ENCODE measurements around the gene CLCNKB. TPM values are rescaled to one million over a fixed set of nuclear protein-coding genes. Genes with fewer than 3 reads are reported as not detected.

Gene CLCNKB
- total RNA-seq, 1 donor from 2014 or later: 0.30 TPM

DNA sequence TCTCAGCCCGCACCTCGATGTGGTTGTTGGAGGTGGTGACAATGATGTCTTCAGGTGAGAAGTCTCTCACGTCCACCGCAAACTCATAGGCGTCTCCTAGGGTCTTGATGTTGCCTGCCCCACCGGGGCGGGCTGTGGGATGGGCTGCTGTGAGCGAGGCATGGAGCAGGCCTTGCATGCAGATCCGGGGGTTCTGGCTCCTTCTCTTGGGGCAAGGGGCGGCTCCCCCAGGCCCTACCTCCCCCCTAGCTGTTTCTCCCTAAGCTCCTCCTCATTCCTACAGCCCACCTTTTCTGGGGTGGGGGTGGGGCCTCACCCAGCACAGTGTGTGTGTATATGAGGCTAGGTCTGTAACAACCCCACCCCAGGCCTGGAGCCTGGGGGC is 26.5 kb upstream of the CLCNKB start:
- Mint-ChIP-seq H3K27me3 (ENCODE audit: low read depth) (peaks cover 11% of the 10 kb centered on the region), H3K4me3 (no peak overlapping the region), H3K27ac (ENCODE audit: unreplicated experiment) (no peak overlapping the region), H3K4me1 (peaks cover 29% of the 10 kb centered on the region), H3K9me3 (no peaks in the 10 kb centered on the region), H3K36me3 (ENCODE audit: low read depth) (no peaks in the 10 kb centered on the region)
- no peak for DNase-seq (ENCODE audit: low read depth, low spot score)
- TF ChIP-seq, protein P1, sequence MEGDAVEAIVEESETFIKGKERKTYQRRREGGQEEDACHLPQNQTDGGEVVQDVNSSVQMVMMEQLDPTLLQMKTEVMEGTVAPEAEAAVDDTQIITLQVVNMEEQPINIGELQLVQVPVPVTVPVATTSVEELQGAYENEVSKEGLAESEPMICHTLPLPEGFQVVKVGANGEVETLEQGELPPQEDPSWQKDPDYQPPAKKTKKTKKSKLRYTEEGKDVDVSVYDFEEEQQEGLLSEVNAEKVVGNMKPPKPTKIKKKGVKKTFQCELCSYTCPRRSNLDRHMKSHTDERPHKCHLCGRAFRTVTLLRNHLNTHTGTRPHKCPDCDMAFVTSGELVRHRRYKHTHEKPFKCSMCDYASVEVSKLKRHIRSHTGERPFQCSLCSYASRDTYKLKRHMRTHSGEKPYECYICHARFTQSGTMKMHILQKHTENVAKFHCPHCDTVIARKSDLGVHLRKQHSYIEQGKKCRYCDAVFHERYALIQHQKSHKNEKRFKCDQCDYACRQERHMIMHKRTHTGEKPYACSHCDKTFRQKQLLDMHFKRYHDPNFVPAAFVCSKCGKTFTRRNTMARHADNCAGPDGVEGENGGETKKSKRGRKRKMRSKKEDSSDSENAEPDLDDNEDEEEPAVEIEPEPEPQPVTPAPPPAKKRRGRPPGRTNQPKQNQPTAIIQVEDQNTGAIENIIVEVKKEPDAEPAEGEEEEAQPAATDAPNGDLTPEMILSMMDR (conservative IDR thresholded peaks at IDR 0.05): no peak

- peaks cover 8% of the 10 kb centered on the region for H3K27me3 Mint-ChIP-seq (ENCODE audit: low read depth)
- H3K4me1 Mint-ChIP-seq: peaks cover 26% of the 10 kb centered on the region
- H3K9me3 Mint-ChIP-seq: no peaks in the 10 kb centered on the region
- TF ChIP-seq, protein P1 (conservative IDR thresholded peaks at IDR 0.05): no peak
- H3K36me3 Mint-ChIP-seq (ENCODE audit: low read depth): no peaks in the 10 kb centered on the region
- no peak for DNase-seq (ENCODE audit: low read depth, low spot score)
- H3K4me3 Mint-ChIP-seq: no peak within 1 kb of the TSS
- no peak within 1 kb of the TSS for H3K27ac Mint-ChIP-seq (ENCODE audit: unreplicated experiment)
Measured at GRCh38 chr1:16017461-16018303, 25.9 kb upstream of the CLCNKB start, which contains the start of gene HSPB7. TSS of gene HSPB7 (minus strand) at chr1:16018043. CDS start at chr1:16017963, 80 bp downstream.

GRCh38 chr1:16018308-16018707 is 25.3 kb upstream of the CLCNKB start:
- no peak overlapping the region for H3K27ac Mint-ChIP-seq (ENCODE audit: unreplicated experiment)
- H3K4me1 Mint-ChIP-seq: peaks cover 26% of the 10 kb centered on the region
- no peak overlapping the region for H3K4me3 Mint-ChIP-seq
- no peak for DNase-seq (ENCODE audit: low read depth, low spot score)
- peaks cover 8% of the 10 kb centered on the region for H3K27me3 Mint-ChIP-seq (ENCODE audit: low read depth)
- no peaks in the 10 kb centered on the region for H3K36me3 Mint-ChIP-seq (ENCODE audit: low read depth)
- TF ChIP-seq, protein P1 (conservative IDR thresholded peaks at IDR 0.05): no peak
- H3K9me3 Mint-ChIP-seq: no peaks in the 10 kb centered on the region

DNA sequence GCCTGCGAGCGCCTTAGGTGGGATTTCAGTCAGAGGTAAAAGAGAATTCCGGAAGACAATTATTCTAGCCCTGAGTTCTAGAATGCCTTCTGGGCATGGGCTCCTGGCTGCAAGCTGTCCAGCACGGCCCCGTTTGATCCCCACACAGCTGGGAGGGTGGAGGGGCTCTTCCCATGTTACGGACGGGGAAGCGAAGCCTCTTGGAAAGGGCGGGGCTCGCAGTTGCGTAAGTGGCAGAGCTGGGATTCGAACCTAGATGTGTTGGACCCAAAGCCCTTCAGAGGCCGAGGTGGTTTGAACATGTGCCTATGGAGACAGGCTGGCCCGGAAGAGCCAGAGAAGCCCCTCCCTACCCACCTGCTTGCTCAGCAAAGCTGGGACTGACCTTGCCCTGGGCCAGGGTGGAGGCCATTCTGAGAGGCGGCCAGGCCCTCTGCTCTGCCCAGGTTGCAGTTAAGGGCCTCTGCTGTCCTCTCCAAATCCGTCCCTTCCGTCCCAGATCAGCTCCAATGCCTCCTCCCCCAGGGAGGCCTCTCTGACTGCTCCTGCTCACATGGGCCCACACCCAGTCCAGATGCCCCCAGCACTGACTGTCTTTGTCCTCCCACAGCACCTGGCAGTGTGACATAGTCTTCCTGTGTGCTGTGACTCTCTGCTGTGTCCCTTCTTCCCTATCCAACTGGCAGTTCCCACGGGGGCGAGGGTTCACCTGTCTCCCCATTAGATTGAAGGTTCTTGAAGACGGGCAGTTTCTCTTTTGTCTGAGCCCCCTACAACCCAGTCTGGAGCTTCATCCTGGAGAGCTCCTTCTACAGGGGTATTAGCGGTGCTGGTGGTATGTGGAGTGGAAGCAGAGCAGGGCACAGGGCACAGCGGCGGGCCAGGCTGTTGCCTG is 24.6 kb upstream of the CLCNKB start:
- H3K4me1 Mint-ChIP-seq: peaks cover 25% of the 10 kb centered on the region
- peaks cover 4% of the 10 kb centered on the region for H3K27me3 Mint-ChIP-seq (ENCODE audit: low read depth)
- no peak overlapping the region for H3K4me3 Mint-ChIP-seq
- no peaks in the 10 kb centered on the region for H3K36me3 Mint-ChIP-seq (ENCODE audit: low read depth)
- no peak overlapping the region for H3K27ac Mint-ChIP-seq (ENCODE audit: unreplicated experiment)
- H3K9me3 Mint-ChIP-seq: no peaks in the 10 kb centered on the region
- DNase-seq (ENCODE audit: low read depth, low spot score): no peak
- TF ChIP-seq, protein P1 (conservative IDR thresholded peaks at IDR 0.05): no peak

GRCh38 chr1:16019644-16020277 is 23.8 kb upstream of the CLCNKB start:
- TF ChIP-seq, protein P1 (conservative IDR thresholded peaks at IDR 0.05): no peak
- H3K9me3 Mint-ChIP-seq: no peaks in the 10 kb centered on the region
- H3K36me3 Mint-ChIP-seq (ENCODE audit: low read depth): no peaks in the 10 kb centered on the region
- H3K4me3 Mint-ChIP-seq: no peak overlapping the region
- H3K4me1 Mint-ChIP-seq: peaks cover 18% of the 10 kb centered on the region
- DNase-seq (ENCODE audit: low read depth, low spot score): no peak
- H3K27me3 Mint-ChIP-seq (ENCODE audit: low read depth): peaks cover 4% of the 10 kb centered on the region
- no peak overlapping the region for H3K27ac Mint-ChIP-seq (ENCODE audit: unreplicated experiment)
